OCI-LY3 (cell line): Measurements from ENCODE around the gene FAM229B.

Experiments used
- EZH2phosphoT487 ChIP-seq: fragments of 200-600 bp; shearing (Covaris generic); IDR thresholded peaks from 2 replicates; pipeline ENCODE4 v1.6.1; 2018; ENCODE audit warnings: antibody characterized with exemption, mixed run types, low read depth
- TF ChIP-seq, protein P1 (sequence below): fragments of 200-600, 300-600 bp; sonication (generic); IDR thresholded peaks from 2 replicates; pipeline ENCODE4 v1.5.1; 2014; ENCODE audit warnings: antibody characterized with exemption, low read length, low read depth

DNA sequence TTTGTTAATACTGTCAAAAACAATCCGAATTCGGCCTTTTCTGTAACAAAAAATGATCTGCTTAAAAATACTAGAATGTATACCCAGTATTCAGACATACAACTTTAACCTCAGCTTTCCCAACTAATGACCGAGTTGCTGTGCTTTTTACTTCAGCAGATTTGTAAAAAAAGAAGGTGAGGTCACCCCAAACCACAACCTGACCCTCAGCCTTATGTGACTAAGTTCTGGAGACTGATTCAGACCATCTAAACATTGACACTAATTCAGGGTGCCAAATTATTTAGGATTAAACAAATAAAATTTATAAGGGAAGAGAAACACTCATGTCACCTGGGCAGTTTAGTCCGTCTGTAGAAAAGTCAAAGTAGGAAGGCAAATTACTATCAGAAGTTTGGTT lies 25.8 kb upstream of the FAM229B start:
- TF ChIP-seq, protein P1, sequence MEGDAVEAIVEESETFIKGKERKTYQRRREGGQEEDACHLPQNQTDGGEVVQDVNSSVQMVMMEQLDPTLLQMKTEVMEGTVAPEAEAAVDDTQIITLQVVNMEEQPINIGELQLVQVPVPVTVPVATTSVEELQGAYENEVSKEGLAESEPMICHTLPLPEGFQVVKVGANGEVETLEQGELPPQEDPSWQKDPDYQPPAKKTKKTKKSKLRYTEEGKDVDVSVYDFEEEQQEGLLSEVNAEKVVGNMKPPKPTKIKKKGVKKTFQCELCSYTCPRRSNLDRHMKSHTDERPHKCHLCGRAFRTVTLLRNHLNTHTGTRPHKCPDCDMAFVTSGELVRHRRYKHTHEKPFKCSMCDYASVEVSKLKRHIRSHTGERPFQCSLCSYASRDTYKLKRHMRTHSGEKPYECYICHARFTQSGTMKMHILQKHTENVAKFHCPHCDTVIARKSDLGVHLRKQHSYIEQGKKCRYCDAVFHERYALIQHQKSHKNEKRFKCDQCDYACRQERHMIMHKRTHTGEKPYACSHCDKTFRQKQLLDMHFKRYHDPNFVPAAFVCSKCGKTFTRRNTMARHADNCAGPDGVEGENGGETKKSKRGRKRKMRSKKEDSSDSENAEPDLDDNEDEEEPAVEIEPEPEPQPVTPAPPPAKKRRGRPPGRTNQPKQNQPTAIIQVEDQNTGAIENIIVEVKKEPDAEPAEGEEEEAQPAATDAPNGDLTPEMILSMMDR: no peak
- TF ChIP-seq EZH2phosphoT487: no peak
